ENCODE results near the gene PLEKHG2. TPM values are rescaled to one million over a fixed set of nuclear protein-coding genes. Genes with fewer than 3 reads are reported as not detected.
A peak's percentile ranks its signal among the peaks of the same experiment; 100 is the strongest.

PLEKHG2 gene
- total and polyA plus RNA-seq, 2 experiments from 2014 or later = 30.5 to 40.7 TPM

GRCh38 chr19:39403331-39404312 lies 8.8 kb upstream of the PLEKHG2 start:
- Histone ChIP-seq H3K27ac (peak overlapping the region; percentile 91), H3K4me1 (ENCODE audit: low read depth) (peaks cover 19% of the 10 kb centered on the region), H3K4me3 (peak overlapping the region; percentile 29), H3K27me3 (no peaks in the 10 kb centered on the region), H3K36me3 (no peaks in the 10 kb centered on the region), H3K9me3 (ENCODE audit: low read depth) (no peaks in the 10 kb centered on the region)
- peak; percentile 60 to 100 for DNase-seq (ENCODE audit: low read depth in 1 of 2, low spot score in 1 of 2)
- TF ChIP-seq CTCF (IDR thresholded peaks at IDR 0.05; ENCODE audit: low read depth, low read length) = no peak

- no peaks in the 10 kb centered on the region for H3K9me3 ChIP-seq (ENCODE audit: low read depth)
- no peaks in the 10 kb centered on the region for H3K36me3 ChIP-seq
- TF ChIP-seq CTCF (IDR thresholded peaks at IDR 0.05; ENCODE audit: low read depth, low read length) = no peak
- H3K27ac ChIP-seq = no peak overlapping the region
- no peaks in the 10 kb centered on the region for H3K27me3 ChIP-seq
- H3K4me3 ChIP-seq = no peak overlapping the region
- DNase-seq (ENCODE audit: low read depth in 1 of 2, low spot score in 1 of 2) = no peak
- peaks cover 20% of the 10 kb centered on the region for H3K4me1 ChIP-seq (ENCODE audit: low read depth)
Measured at GRCh38 chr19:39405261-39405957, 7.1 kb upstream of the PLEKHG2 start.

- H3K36me3 ChIP-seq = no peaks in the 10 kb centered on the region
- H3K4me3 ChIP-seq = peak overlapping the region; percentile 89
- no peaks in the 10 kb centered on the region for H3K9me3 ChIP-seq (ENCODE audit: low read depth)
- no peak for DNase-seq (ENCODE audit: low read depth in 1 of 2, low spot score in 1 of 2)
- TF ChIP-seq CTCF (IDR thresholded peaks at IDR 0.05; ENCODE audit: low read depth, low read length) = no peak
- H3K27me3 ChIP-seq = no peaks in the 10 kb centered on the region
- H3K27ac ChIP-seq = peak overlapping the region; percentile 21
- peaks cover 27% of the 10 kb centered on the region for H3K4me1 ChIP-seq (ENCODE audit: low read depth)
Measured at GRCh38 chr19:39405958-39406655, 6.4 kb upstream of the PLEKHG2 start.

- H3K27ac ChIP-seq = peak within 1 kb of the TSS; percentile 86
- no peaks in the 10 kb centered on the region for H3K9me3 ChIP-seq (ENCODE audit: low read depth)
- TF ChIP-seq CTCF (IDR thresholded peaks at IDR 0.05; ENCODE audit: low read depth, low read length) = no peak
- no peaks in the 10 kb centered on the region for H3K36me3 ChIP-seq
- peak; percentile 90 for DNase-seq (ENCODE audit: low read depth in 1 of 2, low spot score in 1 of 2)
- no peaks in the 10 kb centered on the region for H3K27me3 ChIP-seq
- peaks cover 27% of the 10 kb centered on the region for H3K4me1 ChIP-seq (ENCODE audit: low read depth)
- H3K4me3 ChIP-seq = peak within 1 kb of the TSS; percentile 89
Measured at GRCh38 chr19:39406656-39407409, 5.6 kb upstream of the PLEKHG2 start, which contains the start of gene ZFP36. Gene ZFP36 (plus strand): TSS chr19:39406847. CDS start chr19:39406905, 58 bp downstream.

GRCh38 chr19:39407410-39407659 lies 5.1 kb upstream of the PLEKHG2 start:
- H3K27me3 ChIP-seq = no peaks in the 10 kb centered on the region
- H3K36me3 ChIP-seq = no peaks in the 10 kb centered on the region
- H3K4me3 ChIP-seq = peak overlapping the region; percentile 89
- H3K4me1 ChIP-seq (ENCODE audit: low read depth) = peaks cover 22% of the 10 kb centered on the region
- DNase-seq (ENCODE audit: low read depth in 1 of 2, low spot score in 1 of 2) = no peak
- no peak for TF ChIP-seq CTCF (IDR thresholded peaks at IDR 0.05; ENCODE audit: low read depth, low read length)
- H3K9me3 ChIP-seq (ENCODE audit: low read depth) = no peaks in the 10 kb centered on the region
- peak overlapping the region; percentile 86 for H3K27ac ChIP-seq
